ENCODE data around the gene ZNF420.

DNA sequence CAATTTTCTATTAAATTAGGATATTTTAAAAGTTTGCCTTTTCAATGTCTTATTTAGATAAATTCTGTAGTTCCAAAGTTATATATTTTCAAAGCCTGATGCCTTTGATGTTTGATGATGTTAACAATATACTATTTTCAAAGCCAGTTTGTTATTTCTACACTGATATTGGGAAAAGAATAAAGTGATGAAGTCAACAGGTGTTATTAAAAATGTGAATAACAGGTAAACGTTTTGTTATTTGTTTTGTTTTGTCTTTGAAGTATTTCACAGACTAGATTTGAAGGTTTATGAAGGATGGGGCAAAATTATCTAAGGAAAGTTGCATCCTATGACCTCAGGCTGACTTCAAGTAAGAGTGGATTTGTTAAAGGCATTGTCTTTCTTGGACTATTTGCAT, 33.1 kb upstream of the ZNF420 start:
- TF ChIP-seq, protein P1, sequence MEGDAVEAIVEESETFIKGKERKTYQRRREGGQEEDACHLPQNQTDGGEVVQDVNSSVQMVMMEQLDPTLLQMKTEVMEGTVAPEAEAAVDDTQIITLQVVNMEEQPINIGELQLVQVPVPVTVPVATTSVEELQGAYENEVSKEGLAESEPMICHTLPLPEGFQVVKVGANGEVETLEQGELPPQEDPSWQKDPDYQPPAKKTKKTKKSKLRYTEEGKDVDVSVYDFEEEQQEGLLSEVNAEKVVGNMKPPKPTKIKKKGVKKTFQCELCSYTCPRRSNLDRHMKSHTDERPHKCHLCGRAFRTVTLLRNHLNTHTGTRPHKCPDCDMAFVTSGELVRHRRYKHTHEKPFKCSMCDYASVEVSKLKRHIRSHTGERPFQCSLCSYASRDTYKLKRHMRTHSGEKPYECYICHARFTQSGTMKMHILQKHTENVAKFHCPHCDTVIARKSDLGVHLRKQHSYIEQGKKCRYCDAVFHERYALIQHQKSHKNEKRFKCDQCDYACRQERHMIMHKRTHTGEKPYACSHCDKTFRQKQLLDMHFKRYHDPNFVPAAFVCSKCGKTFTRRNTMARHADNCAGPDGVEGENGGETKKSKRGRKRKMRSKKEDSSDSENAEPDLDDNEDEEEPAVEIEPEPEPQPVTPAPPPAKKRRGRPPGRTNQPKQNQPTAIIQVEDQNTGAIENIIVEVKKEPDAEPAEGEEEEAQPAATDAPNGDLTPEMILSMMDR (IDR thresholded peaks at IDR 0.05): no peak
- TF ChIP-seq POLR2A (IDR thresholded peaks at IDR 0.05): no peak
